GM12873 (cell line): ENCODE data around the gene TMX4.

Source experiments
- CTCF ChIP-seq: IDR thresholded peaks from 2 replicates; pipeline ENCODE4 v1.5.1; 2012; ENCODE audit warnings: low read depth, mild to moderate bottlenecking, moderate library complexity, low read length, control low read depth; ENCODE audit not compliant: insufficient read depth; ENCODE audit errors: missing control alignments

The TMX4 gene

GRCh38 chr20:7996898-7997297, 22.7 kb downstream of the TMX4 start:
- TF ChIP-seq CTCF = no peak

- no peak for TF ChIP-seq CTCF
Measured at GRCh38 chr20:7994809-7995208, 24.8 kb downstream of the TMX4 start.

- no peak for TF ChIP-seq CTCF
Measured at GRCh38 chr20:7993703-7994102, 25.9 kb downstream of the TMX4 start.

- TF ChIP-seq CTCF = no peak
Measured at GRCh38 chr20:7993238-7993637, 26.3 kb downstream of the TMX4 start.

GRCh38 chr20:7990385-7990784, 29.2 kb downstream of the TMX4 start:
- TF ChIP-seq CTCF = no peak

GRCh38 chr20:7989379-7989778, 30.2 kb downstream of the TMX4 start:
- TF ChIP-seq CTCF = no peak

GRCh38 chr20:7985916-7986315, 33.6 kb downstream of the TMX4 start:
- no peak for TF ChIP-seq CTCF

GRCh38 chr20:7984192-7984591, 35.4 kb downstream of the TMX4 start:
- TF ChIP-seq CTCF = no peak
